GM12865 (cell line): ENCODE data around the gene EFNA4.
"Not testable (repeated sequence)": the region's sequence is repeated elsewhere in the genome, so short reads cannot be mapped to it uniquely, and the experiment has no call there.

ENCODE experiments used
- DNase-seq: peaks from one replicate; pipeline ENCODE4 v3.0.0; 2010; ENCODE audit warnings: low read depth
- H3K4me3 ChIP-seq: 2 replicates; pipeline ENCODE4 v1.5.1; 2011; ENCODE audit warnings: mild to moderate bottlenecking, low read depth, low read length, control low read depth
- TF ChIP-seq, protein P1 (sequence below): IDR thresholded peaks from 2 replicates; pipeline ENCODE4 v1.5.1; 2011; ENCODE audit warnings: low read length, control low read depth, low read depth, inconsistent platforms; ENCODE audit not compliant: insufficient read depth; ENCODE audit errors: missing control alignments

Gene EFNA4

GRCh38 chr1:155110826-155111225, 47.3 kb downstream of the EFNA4 start:
- TF ChIP-seq, protein P1, sequence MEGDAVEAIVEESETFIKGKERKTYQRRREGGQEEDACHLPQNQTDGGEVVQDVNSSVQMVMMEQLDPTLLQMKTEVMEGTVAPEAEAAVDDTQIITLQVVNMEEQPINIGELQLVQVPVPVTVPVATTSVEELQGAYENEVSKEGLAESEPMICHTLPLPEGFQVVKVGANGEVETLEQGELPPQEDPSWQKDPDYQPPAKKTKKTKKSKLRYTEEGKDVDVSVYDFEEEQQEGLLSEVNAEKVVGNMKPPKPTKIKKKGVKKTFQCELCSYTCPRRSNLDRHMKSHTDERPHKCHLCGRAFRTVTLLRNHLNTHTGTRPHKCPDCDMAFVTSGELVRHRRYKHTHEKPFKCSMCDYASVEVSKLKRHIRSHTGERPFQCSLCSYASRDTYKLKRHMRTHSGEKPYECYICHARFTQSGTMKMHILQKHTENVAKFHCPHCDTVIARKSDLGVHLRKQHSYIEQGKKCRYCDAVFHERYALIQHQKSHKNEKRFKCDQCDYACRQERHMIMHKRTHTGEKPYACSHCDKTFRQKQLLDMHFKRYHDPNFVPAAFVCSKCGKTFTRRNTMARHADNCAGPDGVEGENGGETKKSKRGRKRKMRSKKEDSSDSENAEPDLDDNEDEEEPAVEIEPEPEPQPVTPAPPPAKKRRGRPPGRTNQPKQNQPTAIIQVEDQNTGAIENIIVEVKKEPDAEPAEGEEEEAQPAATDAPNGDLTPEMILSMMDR: no peak
- no peak overlapping the region for H3K4me3 ChIP-seq
- DNase-seq: no peak

DNA sequence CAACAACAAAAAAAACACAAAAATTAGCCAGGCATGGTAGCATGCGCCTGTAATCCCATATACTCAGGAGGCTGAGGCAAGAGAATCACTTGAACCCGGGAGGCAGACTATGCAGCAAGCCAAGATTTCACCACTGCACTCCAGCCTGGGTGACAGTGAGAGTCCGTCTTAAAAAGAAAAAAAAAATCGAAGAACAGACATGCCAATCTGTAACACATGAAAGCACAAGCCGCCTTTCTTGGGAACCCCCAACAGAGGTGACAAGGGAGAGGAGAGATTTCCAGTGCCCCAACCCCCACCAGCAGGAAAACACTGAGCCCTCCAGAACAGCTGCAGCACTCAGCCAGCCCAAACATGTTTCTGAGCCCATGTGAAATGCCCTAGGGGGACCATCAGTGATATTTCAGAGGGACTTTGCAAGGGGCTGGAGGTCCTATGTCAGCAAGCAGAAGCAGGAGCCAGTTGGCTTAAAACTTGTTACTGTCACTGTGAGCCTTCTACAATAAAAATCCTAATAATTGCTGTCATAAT, 50.0 kb downstream of the EFNA4 start:
- TF ChIP-seq, protein P1: no peak
- DNase-seq: peak; percentile 33
- no peak overlapping the region for H3K4me3 ChIP-seq

DNA sequence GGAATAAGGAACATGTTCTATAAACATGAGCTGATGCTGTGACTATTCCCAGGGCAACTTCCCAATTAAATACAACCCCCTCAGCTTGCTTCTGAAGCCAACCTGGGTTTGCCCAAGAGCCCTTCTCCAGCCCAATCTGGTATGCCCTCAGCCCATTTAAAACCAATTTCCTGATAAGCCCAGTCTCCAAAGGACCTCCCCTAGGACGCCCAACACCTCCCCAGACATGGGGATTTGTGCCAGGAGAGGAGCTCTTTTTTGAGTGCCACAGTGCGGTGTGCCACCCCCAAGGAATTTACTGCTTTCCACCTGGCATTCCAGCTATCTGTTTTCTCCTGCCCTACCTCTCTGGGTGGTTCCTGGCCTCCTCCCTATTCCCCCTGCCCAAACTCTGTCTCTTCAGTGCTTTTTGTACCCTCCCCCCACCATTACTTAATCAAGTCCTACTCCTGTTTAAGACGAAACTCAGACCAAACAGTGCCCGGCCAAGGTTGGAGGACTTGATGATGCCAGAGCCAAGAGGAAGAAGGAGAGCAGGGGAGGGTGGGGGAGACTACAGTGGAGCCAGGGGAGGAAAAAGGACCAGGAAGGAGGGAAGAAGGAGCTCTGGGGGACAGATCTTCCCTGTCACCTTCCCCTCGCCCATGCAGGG, 52.7 kb downstream of the EFNA4 start:
- no peak overlapping the region for H3K4me3 ChIP-seq
- TF ChIP-seq, protein P1: no peak
- no peak for DNase-seq

GRCh38 chr1:155117610-155118009, 54.1 kb downstream of the EFNA4 start:
- no peak overlapping the region for H3K4me3 ChIP-seq
- TF ChIP-seq, protein P1: no peak
- no peak for DNase-seq

- H3K4me3 ChIP-seq, DNase-seq: not testable (repeated sequence)
Measured at GRCh38 chr1:155118090-155118489, 54.5 kb downstream of the EFNA4 start.
